HG03064 (cell line): ENCODE results near the gene STMN3.
"Not testable (repeated sequence)": the region's sequence is repeated elsewhere in the genome, so short reads cannot be mapped to it uniquely, and the experiment has no call there.

Source experiments
- ATAC-seq: cut with Tn5 transposase; IDR thresholded peaks from one replicate; pipeline ENCODE4 v1.9.1; 2021; ENCODE audit warnings: low read depth; ENCODE audit not compliant: unreplicated experiment

STMN3 gene

DNA sequence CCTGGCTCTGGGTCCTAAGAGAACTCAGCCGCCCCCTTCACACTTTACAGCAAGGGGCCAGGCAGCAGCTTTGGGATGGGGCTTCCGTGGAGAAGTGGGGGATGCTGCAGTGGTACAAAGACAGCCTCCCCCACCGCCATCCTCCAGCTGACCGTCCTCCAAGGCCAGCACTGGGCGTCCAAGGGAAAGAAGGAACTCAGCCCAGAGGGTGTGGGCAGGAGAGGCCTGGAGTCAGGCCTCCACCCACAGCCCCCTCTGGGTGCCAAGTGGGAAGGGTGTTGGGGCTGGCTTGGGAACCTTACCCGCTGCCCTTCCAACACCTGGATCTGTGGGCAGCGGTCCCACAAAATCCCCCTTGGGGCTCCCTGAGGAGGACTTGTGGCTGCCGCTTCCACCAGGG, 13.1 kb downstream of the STMN3 start:
- ATAC-seq, result no peak

DNA sequence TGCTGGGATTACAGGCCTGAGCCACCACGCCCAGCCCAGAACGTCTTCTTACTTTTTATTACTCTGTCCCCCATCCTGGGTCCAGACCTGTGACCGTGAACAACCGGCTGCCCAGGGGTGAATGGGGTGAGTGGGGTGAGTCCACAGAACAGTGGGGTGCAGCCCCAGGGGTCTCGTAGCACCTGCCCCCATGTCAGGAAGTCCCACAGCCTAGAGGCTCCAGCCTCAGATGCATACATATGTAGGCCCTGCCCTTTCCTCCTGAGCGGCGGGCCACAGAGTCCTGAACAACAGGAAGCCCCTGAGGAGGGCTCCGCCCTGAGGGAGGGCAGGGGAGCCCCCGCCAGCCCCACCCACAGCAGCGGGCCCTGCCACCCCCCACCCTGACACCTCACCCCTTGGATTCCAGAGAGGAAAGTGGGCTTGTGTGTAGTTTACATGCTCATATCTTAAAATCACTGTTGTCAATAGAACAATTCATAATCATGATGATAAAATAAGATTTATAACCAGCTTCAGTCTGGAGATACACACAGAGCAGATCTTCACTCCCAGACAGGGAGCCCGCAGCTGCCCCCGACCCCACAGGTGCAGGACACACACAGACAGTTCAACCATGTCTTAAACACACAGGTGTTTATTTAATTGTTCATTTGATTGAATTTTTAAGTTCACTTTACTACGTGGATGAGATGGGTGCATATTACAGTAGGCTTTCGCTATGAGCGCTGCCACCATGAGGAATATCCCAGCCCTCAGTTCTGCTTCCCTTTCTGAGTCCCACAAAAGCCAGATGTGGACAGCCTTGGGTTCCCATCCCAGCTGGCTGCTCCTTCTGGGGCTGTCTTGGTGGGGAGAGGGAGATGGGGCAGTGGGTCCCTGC, 13.9 kb downstream of the STMN3 start:
- ATAC-seq, result no peak

DNA sequence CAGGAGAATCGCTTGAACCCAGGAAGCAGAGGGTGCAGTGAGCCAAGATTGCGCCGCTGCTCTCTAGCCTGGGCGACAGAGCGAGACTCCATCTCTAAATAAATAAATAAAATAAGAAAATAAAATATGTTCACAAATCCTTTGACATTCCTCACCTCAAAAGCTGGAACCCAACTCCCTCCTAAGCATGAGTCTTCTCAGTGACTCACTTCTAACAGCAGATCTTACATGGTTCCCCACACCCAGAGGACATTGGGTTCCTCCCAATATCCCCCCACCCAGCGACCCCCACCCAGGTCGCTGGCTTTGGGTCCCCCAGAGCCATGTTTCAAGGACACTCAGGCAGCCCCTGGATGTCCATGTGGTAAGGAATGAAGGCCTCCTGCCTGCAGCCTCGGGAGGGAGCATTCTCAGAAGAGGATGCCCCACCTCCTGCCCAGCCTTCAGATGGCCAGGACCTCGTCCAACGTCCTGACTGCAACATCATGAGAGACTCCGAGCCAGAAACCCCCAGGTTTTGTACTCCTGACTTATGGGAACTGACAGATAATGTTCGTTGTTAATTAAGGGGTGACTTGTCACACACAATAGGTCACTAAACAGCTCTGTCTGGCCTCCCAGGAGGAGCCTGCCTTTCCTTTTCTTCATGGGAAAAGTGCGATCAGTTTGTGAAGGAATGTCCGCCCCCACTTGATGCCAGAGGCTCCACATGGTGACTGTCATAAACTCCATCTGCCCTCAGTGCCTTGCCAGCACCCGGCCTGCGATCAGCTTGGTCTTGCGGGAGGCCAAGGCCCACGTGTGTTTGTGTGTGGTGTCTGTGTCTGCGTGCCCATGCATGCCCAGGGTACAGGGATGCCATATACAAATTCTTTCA, 16.2 kb downstream of the STMN3 start:
- no peak for ATAC-seq

DNA sequence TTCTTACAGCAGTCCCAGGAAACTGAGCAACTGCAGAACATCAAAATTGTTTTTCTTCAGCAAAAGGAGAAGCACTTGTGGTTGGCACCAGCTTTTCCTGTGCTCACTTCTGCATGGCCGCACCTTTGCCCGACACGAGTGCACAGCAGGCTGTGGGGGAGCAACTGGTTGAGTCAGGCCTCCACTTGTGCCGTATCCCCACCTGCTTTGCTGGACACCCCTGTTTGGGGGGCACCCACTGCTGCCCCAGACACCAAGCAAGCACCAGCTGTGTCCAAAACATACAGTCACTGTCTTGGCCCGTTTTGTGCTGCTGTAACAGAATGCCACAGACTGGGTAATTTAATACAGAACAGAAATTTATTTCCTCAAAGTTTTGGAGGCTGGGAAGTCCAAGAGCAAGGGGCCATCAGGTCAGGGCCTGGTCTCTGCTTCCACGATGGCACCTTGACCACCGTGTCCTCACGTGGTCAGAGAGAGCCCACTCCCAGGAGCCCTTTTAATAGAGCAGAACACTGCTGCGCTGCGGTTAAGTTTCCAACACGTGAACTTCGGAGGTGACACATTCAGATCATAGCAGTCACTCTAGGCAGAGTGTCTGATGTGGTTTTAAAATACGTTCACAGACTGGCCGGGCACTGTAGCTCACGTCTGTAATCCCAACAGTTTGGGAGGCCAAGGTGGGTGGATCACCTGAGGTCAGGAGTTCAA, 17.6 kb downstream of the STMN3 start:
- no peak for ATAC-seq

DNA sequence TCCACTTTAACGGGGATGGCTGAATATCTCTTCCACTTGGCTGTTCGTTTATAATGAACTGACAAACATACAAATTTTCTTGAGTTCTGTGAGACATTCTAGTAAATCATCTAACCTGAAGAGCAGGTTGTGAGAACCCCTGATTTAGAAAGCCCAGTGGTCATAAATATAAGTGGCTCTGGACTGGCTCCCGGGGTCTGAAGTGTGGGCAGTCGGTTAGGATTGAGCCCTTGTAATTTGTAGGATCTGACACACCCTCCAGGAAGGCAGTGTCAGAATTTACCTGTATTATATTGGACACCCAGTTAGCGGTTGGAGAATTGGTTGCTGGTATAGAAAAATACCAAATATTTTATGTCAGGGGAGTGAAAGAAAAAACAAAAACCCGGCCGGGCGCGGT, 19.5 kb downstream of the STMN3 start:
- no peak for ATAC-seq

DNA sequence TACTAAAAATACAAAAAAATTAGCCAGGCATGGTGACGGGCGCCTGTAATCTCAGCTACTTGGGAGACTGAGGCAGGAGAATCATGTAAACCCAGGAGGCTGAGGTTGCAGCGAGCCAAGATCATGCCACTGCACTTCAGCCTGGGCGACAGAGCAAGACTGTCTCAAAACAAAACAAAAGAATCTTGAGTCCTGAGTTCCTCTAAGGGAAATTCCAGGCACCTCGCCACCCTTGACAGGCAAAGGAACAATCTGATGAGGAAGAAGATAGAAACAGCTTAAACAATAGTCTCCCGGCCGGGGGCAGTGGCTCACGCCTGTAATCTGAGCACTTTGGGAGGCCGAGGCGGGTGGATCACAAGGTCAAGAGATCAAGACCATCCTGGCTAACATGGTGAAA, 21.8 kb downstream of the STMN3 start:
- ATAC-seq, result not testable (repeated sequence)

DNA sequence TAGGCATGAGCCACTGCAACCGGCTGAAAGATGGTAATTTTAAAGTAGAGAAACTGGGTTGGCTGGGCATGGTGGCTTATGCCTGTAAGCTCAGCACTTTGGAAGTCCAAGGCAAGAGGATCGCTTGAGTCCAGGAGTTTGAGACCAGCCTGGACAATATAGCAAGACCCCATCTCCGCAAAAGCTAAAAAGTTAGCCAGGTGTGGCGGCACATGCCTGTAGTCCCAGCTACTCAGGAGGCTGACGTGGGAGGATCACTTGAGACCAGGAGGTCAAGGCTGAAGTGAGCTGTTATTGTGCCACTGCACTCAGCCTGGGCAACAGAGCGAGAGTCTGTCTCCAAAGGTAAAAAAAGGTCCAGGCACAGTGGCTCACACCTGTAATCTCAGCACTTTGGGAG, 22.3 kb downstream of the STMN3 start:
- not testable (repeated sequence) for ATAC-seq

DNA sequence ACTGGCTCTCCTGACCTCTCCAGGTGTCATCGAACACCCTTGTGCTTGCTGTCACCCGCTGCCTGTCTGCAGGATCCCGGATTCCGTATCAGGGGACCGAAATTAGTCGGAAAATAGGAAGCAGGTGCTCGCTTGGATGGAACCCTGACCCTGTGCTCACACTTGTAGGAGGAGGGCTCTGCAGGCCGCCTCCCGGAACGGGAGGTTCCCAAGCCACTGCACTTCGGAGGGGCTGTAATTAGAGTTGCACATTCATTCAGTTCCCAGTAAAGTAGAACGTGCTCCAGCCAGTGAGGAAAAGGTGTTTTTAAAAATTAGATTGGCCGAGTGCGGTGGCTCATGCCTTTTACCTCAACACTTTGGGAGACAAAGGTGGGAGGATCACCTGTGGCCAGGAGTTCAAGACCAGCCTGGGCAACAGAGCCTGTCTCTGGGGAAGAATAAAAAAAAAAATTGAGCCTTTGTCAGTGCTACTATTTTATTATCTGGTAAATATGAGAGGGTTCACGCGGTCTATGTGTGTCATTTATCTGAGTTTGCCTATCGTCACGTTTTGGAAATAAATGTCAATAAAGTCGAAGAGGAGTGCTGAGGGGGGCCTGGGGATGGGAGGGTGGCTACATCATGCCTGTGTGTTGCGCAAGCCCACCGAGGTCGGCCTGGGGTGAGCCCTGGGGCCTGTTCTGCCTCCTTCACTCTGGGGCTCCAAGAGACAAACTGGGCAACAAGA, 24.8 kb downstream of the STMN3 start:
- no peak for ATAC-seq

DNA sequence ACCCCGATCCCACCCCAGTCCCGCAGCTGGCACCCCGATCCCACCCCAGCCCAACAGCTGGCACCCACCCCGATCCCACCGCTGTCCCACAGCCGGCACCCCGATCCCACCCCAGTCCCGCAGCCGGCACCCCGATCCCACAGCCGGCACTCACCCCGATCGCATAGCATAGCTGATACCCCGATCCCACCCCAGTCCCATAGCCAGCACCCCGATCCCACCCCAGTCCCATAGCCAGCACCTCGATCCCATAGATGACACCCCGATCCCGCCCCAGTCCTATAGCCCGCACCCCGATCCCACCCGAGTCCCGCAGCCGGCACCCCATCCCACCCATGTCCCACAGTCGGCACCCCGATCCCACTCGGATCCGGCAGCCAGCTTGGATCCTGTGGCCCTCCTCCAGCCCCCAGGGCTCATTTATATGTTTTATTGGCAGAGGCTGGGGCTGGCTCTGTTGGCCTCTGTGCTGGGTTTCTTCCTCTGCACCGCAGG, 25.4 kb downstream of the STMN3 start:
- no peak for ATAC-seq

DNA sequence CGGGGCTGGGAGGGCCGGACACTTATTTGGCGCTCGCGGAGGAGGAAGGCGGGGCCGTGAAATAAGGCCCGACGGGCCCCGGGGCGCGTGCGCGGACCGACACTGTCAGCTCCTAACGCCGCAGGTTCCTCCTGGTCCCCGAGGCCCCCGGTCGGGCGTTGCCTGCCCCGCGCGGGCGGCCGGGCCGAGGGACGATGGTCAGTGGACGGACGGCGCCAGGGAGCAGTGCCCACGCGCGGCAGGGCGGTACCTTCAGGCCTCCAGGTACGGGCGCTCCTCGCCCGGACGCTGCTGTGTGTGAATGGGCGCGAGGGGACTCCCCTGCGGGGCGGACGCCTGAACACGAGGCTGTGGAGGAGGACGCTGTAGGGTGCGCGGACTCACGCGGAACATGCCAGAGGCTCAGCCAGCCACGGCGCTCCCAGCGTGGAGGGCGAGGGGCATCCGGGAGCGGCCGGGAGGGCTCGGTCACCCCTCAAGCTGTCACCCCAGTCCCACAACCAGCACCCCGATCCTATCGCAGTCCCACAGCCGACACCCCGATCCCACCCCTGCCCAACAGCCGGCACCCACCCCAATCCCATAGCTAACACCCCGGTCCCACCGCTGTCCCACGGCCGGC, 26.0 kb downstream of the STMN3 start:
- ATAC-seq, result peak; percentile 61

DNA sequence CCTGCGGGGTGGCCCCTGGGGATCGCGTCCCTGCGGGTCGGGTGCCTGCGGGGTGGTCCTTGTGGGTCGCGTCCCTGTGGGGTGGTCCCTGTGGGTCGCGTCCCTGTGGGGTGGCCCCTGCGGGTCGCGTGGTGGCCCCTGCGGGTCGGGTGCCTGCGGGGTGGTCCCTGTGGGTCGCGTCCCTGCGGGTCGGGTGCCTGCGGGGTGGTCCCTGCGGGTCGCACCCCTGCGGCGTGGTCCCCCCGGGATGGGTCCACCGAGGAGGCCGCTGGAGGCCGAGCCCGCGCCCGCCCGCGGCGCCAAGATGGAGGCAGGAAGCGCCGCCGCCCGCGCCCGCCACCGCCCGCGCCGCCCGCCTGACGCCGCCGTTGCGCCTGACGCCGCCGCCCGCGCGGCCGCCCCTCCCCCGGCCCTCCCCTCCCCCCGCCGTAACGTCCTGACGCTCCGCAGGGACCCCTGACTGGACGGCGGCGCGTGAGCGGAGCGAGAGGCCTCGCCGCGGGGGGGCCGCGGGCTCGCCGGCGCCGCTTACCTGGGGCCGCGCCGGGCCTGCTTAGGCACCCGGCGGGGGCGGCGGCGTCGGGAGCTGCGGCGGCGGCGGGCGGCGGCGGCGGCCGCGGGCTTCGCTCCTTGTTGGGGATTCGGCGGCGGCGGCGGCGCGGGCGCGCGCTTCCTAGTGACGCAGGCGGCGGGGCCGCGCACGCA, 26.6 kb downstream of the STMN3 start, which contains the start of gene GMEB2:
Gene GMEB2 (minus strand): TSS at position 678 of the 705 bp plus-strand sequence. CDS start 7,704 bp downstream, outside the sequence.
- peak; percentile 37 for ATAC-seq

DNA sequence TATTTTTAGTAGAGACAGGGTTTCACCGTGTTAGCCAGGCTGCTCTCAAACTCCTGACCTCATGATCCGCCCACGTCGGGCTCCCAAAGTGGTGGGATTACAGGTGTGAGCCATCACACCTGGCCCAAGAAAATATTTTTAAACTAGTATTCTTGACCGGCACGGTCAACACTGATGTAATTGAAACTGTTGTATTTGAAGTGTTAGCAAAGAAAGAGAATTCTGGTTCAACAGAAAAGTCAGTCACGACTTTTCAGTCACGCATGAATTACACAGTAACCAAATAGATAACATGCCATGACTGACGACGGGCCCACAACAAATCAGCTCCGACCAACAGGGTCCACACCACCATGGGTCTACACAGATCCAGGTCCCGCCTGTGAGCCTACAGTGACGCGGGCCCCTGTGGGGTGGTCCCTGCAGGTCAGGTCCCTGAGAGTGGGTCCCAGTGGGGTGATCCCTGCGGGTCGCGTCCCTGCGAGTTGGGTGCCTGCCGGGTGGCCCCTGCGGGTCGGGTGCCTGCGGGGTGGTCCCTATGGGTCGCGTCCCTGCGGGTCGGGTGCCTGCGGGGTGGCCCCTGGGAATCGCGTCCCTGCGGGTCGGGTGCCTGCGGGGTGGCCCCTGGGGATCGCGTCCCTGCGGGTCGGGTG, 27.3 kb downstream of the STMN3 start:
- ATAC-seq, result no peak

DNA sequence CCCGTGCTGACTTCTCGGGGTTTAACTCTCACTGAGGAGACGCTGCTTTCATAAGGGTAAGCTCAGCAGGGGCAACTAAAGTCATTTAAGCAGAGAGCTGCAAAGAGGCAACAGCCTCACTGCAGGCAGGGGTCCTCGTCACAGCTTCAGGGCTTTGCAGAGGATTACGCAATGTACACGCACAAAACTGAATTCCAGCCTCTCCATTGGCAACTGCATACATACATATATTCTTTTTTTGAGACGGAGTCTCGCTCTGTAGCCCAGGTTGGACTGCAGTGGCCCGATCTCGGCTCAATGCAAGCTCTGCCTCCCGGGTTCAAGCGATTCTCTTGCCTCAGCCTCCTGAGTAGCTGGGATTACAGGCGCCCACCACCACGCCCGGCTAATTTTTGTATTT, 28.7 kb downstream of the STMN3 start:
- ATAC-seq, result no peak

DNA sequence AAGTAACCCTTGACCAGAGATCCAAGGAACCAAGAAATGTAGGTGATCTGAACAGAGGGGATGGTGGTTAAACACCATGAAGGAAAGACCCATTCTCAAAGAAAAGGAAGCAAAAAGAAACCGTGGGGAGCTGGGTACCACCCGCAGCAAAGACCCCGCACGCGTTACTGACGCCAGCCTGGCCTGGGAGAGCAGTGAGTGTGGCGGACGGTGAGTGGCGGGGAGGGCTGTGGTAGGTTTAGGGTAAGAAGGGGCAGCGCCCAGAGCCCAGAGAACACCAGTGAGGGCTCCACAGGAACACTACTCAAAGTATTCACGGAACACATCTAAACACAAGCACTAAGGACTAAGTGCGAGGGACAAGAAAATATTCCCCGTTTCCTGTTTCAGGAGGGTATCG, 30.5 kb downstream of the STMN3 start:
- no peak for ATAC-seq

DNA sequence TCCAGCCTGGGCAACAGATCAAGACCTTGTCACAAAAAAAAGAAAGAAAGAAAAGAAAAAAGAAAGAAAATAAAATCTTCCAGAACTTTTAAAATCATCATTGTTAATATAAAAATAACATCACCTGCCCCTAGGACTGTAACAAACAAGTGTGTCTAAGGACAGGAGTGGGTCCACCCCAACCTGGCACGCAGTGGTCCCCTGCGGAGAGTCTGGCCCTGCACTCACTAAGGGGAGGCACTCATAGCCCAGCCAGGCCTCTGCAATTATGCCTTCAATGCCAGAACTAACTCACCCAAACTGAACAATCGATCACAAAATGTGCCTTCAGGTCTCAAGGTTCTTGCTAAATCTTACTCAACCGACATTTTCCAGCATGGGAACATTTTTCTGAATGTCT, 31.1 kb downstream of the STMN3 start:
- ATAC-seq, result no peak

DNA sequence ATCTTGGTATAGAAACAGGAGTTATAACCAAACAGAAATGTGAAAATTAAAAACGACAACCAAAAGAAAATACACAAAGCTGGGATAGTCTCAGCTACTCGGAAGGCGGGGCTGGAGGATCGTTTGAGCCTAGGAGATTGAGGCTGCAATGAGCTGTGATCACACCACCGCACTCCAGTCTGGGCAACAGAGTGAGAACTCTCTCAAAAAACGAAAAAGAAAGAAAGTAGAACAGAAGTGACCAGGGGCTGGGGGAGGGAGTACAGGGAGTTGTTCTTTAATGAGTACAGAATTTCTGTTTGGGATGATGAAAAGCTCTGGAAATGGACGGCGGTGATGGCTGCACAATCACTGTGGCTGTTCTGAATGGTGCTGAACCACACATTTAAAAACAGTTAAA, 32.2 kb downstream of the STMN3 start:
- no peak for ATAC-seq

DNA sequence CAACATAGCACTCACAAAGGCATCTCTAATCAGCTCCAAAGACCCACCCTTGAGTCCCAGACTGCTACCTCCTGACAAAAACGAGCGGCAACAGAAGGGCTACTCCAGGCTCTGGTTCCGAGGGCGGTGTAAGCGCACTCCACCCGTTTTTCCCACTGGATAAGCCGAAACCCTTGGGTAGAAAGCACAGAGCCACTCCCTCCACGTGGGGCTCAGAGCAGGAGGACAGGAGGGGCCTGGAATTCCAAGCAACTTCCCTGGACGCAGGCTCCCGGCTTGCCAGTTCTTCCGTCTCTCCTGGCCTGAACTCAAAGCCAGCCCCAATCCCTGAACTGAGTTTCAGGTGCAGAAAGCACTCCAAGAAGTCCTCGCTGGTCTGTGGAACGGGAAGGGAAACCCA, 33.7 kb downstream of the STMN3 start:
- ATAC-seq, result no peak

DNA sequence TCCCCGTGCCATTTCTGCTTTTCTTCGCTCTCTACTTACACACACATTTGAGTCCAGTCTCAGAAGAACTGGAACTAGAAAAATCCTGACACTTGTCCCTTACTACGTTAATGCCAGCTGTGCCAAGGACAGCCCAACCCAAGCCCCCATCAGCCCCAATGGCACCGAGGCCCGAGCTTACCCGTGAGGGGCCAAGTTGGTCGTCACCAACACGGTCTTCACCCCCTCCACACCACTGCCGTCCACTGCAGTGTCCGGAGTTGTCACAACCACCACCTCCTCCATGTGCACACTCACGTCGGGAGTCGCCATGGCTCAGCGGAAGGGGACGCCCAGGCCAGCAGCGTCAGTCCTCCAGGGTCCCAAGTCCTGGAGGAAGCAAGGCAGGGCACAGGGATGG, 34.1 kb downstream of the STMN3 start:
- no peak for ATAC-seq
